K562 (cell line): ENCODE measurements around the gene SMC4. TPM values are rescaled to one million over a fixed set of nuclear protein-coding genes. Genes with fewer than 3 reads are reported as not detected.

Experiments
- PKNOX1 ChIP-seq: fragments of 450-650 bp; IDR thresholded peaks from 2 replicates; pipeline ENCODE4 v1.6.1; 2016
- ZBED1 ChIP-seq: IDR thresholded peaks from 2 replicates; pipeline ENCODE4 v1.6.1; 2014
- ZNF277 ChIP-seq: fragments of 250-450 bp; sonication (Bioruptor Pico); IDR thresholded peaks from 2 replicates; pipeline ENCODE4 v1.8.0; 2022; ENCODE audit warnings: inconsistent platforms, mild to moderate bottlenecking, moderate library complexity, borderline replicate concordance
- ZNF518B ChIP-seq: fragments of 250-450 bp; sonication (Bioruptor Pico); IDR thresholded peaks from 2 replicates; pipeline ENCODE4 v1.5.0; 2021; ENCODE audit warnings: mild to moderate bottlenecking, moderate library complexity
- polyA plus RNA-seq, 8 experiments: library from polyadenylated mRNA; depleted of rRNA in 4 of 8; stranded (reverse) in 5 of 8; unstranded in 3 of 8; fragments of >200 nt; fragmentation: Nextera tagmentation in 2 of 8; fragmentation: Illumina TruSeq in 1 of 8; extraction: Ambion mirVana in 2 of 8; extraction: Trizol in 1 of 8; gene quantifications; 2 replicates each; pipeline versions ENCODE4 v1.2.1 to v1.2.3, GENCODE V29; 2011 to 2014; ENCODE audit warnings: inconsistent platforms in 1 of 8, missing spikeins in 1 of 8
- total RNA-seq, 7 experiments: library from RNA; depleted of rRNA in 6 of 7; stranded (reverse); fragments of >200 nt in 6 of 7; fragmentation: Illumina TruSeq in 2 of 7; extraction: Trizol in 2 of 7; gene quantifications; 2 replicates each; pipeline versions ENCODE4 v1.2.1 to v1.2.3, GENCODE V29; 2011 to 2021; ENCODE audit warnings: low replicate concordance in 1 of 7

SMC4 gene
- total and polyA plus RNA-seq, 9 of the 15 experiments (the other 6 are each of a cell fraction or from before 2014, with no cell fraction given), result 87.9 to 347 (median 176) TPM

GRCh38 chr3:160400030-160400701 is 716 bp downstream of the SMC4 start (continued):
- no peak for TF ChIP-seq ZNF518B
- no peak for TF ChIP-seq ZNF277 (CRISPR knock-in tag)
- no peak for TF ChIP-seq PKNOX1
- TF ChIP-seq ZBED1, result no peak
- TF ChIP-seq, all 486 proteins: peak for 21
